ACHN (cell line): ENCODE data around the gene SLC52A1.
A peak's percentile ranks its signal among the peaks of the same experiment; 100 is the strongest.

Experiments
- DNase-seq: peaks from one replicate; pipeline ENCODE4 v3.0.0-alpha.2; 2015
- in situ Hi-C: cut with HindIII; loops from 2 replicates; pipeline ENCODE4 v1.10.0; 2017; ENCODE audit warnings: low sequenced_read_pairs, low pct_ligation_motif_present, low pct_unique_long_range_greater_than_20kb

The SLC52A1 gene

DNA sequence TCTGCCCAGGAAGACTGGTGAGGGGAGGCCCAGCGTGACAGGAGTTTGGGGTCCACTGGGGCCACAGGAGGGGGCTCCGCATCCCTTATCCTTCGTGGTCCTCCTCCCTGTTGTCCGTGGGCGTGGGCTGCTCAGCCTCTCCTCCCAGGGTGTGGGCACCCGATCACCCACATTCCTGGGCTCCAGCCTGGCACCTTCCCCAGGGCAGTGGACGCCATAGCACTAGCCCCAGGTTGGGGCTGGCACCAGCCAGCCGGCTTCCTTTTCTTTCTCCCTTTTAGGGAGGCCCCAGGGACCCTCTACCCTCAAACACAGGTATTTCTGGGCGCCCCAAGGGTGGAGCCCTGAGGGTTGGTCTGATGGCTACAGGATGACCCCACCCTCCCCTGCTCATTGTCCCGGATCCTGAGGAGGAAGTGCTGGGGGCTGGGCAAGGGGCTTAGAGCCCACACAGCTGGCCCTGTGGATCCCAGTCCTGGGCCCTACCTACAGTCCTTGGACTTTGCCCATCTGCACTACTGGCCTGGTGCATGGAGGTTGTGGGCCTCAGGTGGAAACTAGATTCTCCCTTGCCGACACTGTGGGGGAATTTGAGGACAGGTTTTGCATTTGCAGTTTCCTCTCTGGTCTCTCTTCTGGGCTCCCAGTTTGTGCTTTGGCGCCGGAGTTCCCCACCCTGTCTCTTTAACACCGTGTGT lies 36.3 kb downstream of the SLC52A1 start:
- in situ Hi-C loops: no loop called here

DNA sequence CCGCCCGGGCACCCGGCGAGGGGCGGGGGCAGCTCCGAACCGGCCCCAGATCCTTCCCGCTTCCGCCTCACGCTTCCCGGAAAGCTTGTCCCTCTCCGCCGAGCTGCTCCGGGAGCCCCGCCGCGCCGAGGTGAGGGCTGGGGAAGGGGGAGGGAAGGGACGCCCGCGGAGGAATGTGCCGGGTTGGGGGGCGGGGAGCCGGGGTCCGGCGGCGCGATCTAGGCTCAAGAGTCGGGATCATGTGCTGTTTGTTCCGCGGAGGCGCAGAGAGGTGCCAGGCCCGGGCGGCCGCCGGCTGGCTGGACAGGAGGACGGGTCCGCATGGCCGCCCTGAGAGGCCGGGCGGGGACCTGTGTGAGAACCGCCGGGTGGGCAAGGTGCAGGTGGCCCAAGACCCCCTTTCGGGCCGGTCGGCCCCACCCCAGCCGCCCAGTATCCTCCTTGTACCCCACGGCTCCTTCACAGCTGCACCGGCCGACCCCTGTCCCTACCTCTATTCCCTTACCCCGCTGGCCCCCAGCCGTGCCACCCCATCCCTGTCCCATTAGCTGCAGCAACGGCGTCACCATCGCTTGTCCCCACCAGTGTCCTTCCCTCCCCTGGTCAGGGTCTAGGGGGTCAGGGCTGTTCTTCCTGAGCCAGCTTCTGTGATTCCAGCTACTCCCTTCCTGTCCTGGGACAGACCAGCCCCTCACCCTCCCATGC lies 37.0 kb downstream of the SLC52A1 start:
- in situ Hi-C loops: no loop called here
- no peak for DNase-seq

More for the DNA sequence above, 36.3 kb downstream of the SLC52A1 start:
- no peak for DNase-seq

- peak; percentile 93 for DNase-seq
- in situ Hi-C loops: no loop called here
Measured at GRCh38 chr17:4997302-4998026, 37.8 kb downstream of the SLC52A1 start, which contains the start of the genes INCA1 and KIF1C. INCA1 (minus strand) TSS chr17:4997522; CDS start chr17:4994437, 3,085 bp downstream. KIF1C (plus strand) TSS chr17:4997950; CDS start chr17:5000247, 2,297 bp downstream.

DNA sequence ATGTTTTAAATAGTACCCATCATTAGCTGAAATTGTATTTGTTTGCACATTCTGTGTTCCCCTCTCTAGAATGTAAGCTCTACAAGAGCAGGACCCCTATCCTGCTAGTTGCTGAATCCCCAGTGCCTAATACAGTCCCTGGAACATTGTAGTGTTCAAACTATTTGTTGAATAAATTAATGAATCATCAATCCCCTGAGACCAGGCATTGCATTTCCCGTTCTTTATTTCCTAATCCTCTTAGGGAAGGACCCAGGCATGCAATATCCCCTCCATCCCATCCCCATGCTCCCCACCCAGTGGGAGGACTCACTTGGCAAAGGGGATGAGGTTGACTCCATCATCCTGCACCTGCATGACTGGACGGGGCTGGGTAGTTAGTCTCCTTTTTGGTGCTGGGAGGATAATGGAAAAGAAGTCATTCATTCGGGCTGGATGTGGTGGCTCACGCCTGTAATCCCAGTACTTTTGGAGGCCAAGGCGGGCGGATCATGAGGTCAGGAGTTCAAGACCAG lies 41.1 kb downstream of the SLC52A1 start:
- in situ Hi-C loops: no loop called here
- DNase-seq: no peak

DNA sequence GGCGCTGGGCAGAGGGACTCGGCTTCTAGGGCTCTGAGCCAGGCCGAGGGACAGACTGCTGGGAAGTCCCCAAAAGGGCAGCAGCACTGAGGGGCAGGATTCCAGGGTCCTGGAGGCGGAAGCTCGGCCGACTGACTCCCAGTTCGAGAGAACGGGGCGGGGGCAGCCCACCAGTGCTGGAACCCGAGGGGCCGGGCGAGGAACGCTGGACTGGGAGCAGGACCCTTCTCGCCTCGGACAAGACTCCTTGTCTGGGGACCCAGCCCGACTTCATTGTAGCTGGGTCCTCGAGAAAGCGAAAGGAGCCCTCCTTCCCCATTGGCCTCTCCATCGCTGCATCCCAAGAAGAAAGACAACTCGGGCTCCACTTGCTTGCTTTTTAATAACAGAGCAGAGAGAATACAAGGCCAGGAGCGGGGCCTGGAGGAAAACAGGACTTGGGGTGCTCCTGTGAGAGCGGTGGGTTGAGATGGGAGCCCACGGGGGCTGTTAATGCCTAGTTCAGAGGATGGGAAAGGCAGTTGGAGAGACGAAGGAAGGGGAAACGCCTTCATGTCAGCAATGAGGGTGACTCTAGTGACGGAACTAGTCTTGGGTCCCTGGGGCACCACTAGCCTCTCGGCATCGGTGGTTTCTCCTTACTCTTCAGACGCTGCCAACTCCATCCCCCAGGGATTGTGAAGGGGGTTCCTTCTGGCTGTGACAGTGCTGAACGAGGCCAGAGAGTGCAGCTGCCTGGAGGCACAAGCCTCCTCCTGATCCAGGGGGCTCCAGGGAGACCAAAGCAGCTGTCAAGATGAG lies 47.3 kb downstream of the SLC52A1 start:
- in situ Hi-C loops: no loop called here
- no peak for DNase-seq

DNA sequence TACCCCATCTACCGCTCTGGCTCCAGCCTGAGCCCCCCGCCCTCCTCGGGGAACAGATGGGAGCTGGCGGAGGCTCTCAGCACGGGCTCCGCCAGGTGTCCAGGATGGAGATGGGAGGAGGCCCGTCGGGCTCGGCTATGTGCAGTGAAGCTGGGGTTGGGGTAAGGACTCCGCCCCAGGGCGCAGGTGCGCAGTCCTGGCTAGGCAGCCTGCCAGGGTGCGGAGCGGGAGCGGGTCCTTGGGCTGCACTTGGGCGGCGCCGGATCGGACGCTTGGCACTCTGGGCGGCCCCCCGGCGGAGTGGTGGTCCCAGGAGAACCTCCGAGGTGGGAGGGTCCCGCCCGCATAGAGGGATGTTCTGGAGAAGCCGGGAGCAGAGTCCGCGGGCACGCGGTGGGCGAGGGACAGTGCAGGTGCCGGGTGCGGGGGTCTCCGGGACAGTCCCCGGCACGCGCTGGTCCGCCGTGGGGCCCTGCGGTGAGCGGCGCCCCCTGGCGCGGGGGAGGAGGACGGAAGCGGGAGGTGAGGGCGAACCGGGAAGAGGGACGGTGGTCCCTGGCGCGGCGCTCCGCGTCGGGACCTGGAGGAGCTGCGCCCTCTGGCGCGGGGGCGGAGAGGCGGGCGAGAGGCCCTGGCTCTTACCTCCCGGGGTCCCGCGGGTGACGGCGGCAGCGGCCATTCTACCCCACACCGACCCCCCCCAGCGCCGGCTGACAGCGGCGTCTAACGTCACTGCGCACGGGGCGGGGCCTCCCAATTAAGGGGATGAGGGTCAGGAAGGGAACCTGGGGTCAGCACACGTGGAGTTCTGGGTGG lies 48.1 kb downstream of the SLC52A1 start, which contains the start of gene CAMTA2:
Gene CAMTA2 (minus strand): TSS at position 725 of the 816 bp plus-strand sequence. CDS start 1,453 bp downstream, outside the sequence.
- DNase-seq: peak; percentile 78
- in situ Hi-C loops: no loop called here

GRCh38 chr17:4986403-4986802 lies 48.8 kb downstream of the SLC52A1 start:
- in situ Hi-C loops: no loop called here
- DNase-seq: no peak
